Activated T-cell treated with anti-CD3 and anti-CD28 coated beads, Interleukin-2, amount 50 U/mL, for 4 hours (primary cell): ENCODE results near the gene NT5DC4. TPM values are rescaled to one million over a fixed set of nuclear protein-coding genes. Genes with fewer than 3 reads are reported as not detected.

Experiments
- ATAC-seq, 2 donors: fragments of 200-7000 bp; cut with Tn5 transposase; one replicate each; pipeline ENCODE4 v1.10.0; 2021
- DNase-seq: peaks from one replicate; pipeline ENCODE4 v3.0.0-alpha.2; 2020
- H3K27me3 Mint-ChIP-seq: one replicate; pipeline ENCODE4 v1.8.0; 2021; ENCODE audit warnings: low read depth, mixed read lengths
- H3K36me3 Mint-ChIP-seq: one replicate; pipeline ENCODE4 v1.8.0; 2022; ENCODE audit warnings: mixed read lengths; ENCODE audit not compliant: insufficient read depth
- H3K4me1 Mint-ChIP-seq: one replicate; pipeline ENCODE4 v1.8.0; 2021; ENCODE audit warnings: low read depth, mixed read lengths
- H3K4me3 Mint-ChIP-seq: one replicate; pipeline ENCODE4 v1.8.0; 2021; ENCODE audit warnings: mild to moderate bottlenecking, moderate library complexity, mixed read lengths
- H3K9me3 Mint-ChIP-seq: one replicate; pipeline ENCODE4 v1.8.0; 2021; ENCODE audit warnings: mixed read lengths
- total RNA-seq, 3 donors: library from RNA; stranded (reverse); gene quantifications; one replicate each; pipeline ENCODE4 v1.2.1, GENCODE V29; 2021

Gene NT5DC4
- total RNA-seq, 3 donors from 2014 or later, result not detected

- Mint-ChIP-seq H3K36me3 (no peaks in the 10 kb centered on the region), H3K4me1 (peaks cover 2% of the 10 kb centered on the region), H3K27me3 (peaks cover 10% of the 10 kb centered on the region), H3K9me3 (no peaks in the 10 kb centered on the region), H3K4me3 (no peak overlapping the region)
- DNase-seq (no peak), ATAC-seq (no peak)
These were observed 67.0 kb downstream of the NT5DC4 start for GRCh38 chr2:112787729-112788393.

GRCh38 chr2:112788653-112789052 is 67.8 kb downstream of the NT5DC4 start:
- Mint-ChIP-seq H3K9me3 (peaks cover 4% of the 10 kb centered on the region), H3K4me1 (peaks cover 7% of the 10 kb centered on the region), H3K4me3 (no peak overlapping the region), H3K36me3 (no peaks in the 10 kb centered on the region), H3K27me3 (peaks cover 10% of the 10 kb centered on the region)
- no peak for DNase-seq
- no peak for ATAC-seq

Other genes starting within 250 kb of the NT5DC4 start
- 10 to 100 TPM; 26.7 to 31.4 (median 28.6) TPM for gene TTL, start 238.9 kb upstream of the NT5DC4 start, total RNA-seq
- gene POLR1B, start 178.6 kb upstream of the NT5DC4 start, total RNA-seq, result 100 to 1,000 TPM in 1 of 3 donors, 10 to 100 TPM in 2; 79.8 to 104 (median 89.8) TPM
- 10 to 100 TPM; 35.2 to 45.9 (median 45.4) TPM for gene CHCHD5, start 136.4 kb upstream of the NT5DC4 start, total RNA-seq
- gene SLC20A1, start 75.1 kb upstream of the NT5DC4 start, total RNA-seq, result 10 to 100 TPM; 68.2 to 79.7 (median 71.6) TPM
- gene CKAP2L, start 43.6 kb downstream of the NT5DC4 start, total RNA-seq, result 1 to 10 TPM; 2.7 to 4.1 (median 3.2) TPM
- 1 to 10 TPM; 2.0 to 4.3 (median 3.8) TPM for gene IL1A, start 63.5 kb downstream of the NT5DC4 start, total RNA-seq
- 1 to 10 TPM in 2 of 3 donors, under 1 TPM in 1; 0.42 to 1.6 (median 1.3) TPM for gene IL1B, start 115.8 kb downstream of the NT5DC4 start, total RNA-seq
- gene IL37, start 190.1 kb downstream of the NT5DC4 start, total RNA-seq, result not detected